ENCODE results near the gene SEM1. TPM values are rescaled to one million over a fixed set of nuclear protein-coding genes. Genes with fewer than 3 reads are reported as not detected.
"Not testable (repeated sequence)": the region's sequence is repeated elsewhere in the genome, so short reads cannot be mapped to it uniquely, and the experiment has no call there.

Gene SEM1
- total RNA-seq, 6 experiments from 2014 or later, result 35.0 to 87.7 (median 45.9) TPM

GRCh38 chr7:96700516-96700915 is 9.1 kb downstream of the SEM1 start:
- no peak overlapping the region for H3K4me3 Mint-ChIP-seq
- H3K27me3 Mint-ChIP-seq (ENCODE audit: insufficient read depth), result no peaks in the 10 kb centered on the region
- H3K36me3 Mint-ChIP-seq (ENCODE audit: low read depth), result peaks cover 7% of the 10 kb centered on the region
- H3K27ac Mint-ChIP-seq, result no peak overlapping the region
- TF ChIP-seq, protein P1, sequence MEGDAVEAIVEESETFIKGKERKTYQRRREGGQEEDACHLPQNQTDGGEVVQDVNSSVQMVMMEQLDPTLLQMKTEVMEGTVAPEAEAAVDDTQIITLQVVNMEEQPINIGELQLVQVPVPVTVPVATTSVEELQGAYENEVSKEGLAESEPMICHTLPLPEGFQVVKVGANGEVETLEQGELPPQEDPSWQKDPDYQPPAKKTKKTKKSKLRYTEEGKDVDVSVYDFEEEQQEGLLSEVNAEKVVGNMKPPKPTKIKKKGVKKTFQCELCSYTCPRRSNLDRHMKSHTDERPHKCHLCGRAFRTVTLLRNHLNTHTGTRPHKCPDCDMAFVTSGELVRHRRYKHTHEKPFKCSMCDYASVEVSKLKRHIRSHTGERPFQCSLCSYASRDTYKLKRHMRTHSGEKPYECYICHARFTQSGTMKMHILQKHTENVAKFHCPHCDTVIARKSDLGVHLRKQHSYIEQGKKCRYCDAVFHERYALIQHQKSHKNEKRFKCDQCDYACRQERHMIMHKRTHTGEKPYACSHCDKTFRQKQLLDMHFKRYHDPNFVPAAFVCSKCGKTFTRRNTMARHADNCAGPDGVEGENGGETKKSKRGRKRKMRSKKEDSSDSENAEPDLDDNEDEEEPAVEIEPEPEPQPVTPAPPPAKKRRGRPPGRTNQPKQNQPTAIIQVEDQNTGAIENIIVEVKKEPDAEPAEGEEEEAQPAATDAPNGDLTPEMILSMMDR (IDR thresholded peaks at IDR 0.05), result no peak
- H3K4me1 Mint-ChIP-seq (ENCODE audit: low read depth), result peaks cover 14% of the 10 kb centered on the region
- no peaks in the 10 kb centered on the region for H3K9me3 Mint-ChIP-seq
- DNase-seq, result no peak

DNA sequence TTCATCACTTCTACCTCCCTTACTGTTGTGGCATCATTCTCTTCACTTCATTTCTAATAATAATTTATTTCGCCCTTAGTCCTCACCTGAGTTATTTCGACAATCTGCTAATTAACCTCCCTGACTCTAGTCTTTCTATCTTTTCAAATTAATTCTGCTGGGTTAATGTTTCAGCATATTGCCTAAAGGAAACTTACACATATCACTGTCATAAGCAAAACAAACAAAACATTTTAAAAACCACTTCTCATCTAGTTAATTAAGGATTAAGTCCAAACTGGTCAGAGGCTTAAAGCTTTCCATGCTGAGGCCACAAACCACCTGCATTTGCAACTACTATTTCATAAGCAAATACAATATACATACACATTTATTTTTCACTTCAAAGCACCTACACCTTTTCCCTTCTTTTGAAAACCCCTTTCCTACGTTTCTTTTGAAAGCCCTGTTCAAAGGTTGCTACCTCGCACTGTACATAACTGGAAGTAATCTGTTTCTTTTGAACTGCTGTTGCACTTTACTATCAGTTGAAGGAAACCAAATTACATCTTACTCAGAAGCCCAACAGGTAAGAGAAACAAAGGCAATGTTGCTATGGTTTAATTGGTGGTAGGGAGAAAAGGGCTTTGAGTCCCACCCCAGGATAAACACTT is 10.3 kb downstream of the SEM1 start:
- TF ChIP-seq, protein P1 (IDR thresholded peaks at IDR 0.05), result no peak
- H3K36me3 Mint-ChIP-seq (ENCODE audit: low read depth), result peaks cover 9% of the 10 kb centered on the region
- H3K27me3 Mint-ChIP-seq (ENCODE audit: insufficient read depth), result no peaks in the 10 kb centered on the region
- DNase-seq, result no peak
- H3K4me1 Mint-ChIP-seq (ENCODE audit: low read depth), result peaks cover 20% of the 10 kb centered on the region
- no peak overlapping the region for H3K27ac Mint-ChIP-seq
- no peak overlapping the region for H3K4me3 Mint-ChIP-seq
- no peaks in the 10 kb centered on the region for H3K9me3 Mint-ChIP-seq

GRCh38 chr7:96698449-96698848 is 11.2 kb downstream of the SEM1 start:
- H3K27ac Mint-ChIP-seq, H3K9me3 Mint-ChIP-seq: not testable (repeated sequence)

GRCh38 chr7:96697822-96698221 is 11.8 kb downstream of the SEM1 start:
- DNase-seq, result no peak
- no peaks in the 10 kb centered on the region for H3K9me3 Mint-ChIP-seq

More at GRCh38 chr7:96698449-96698848, 11.2 kb downstream of the SEM1 start:
- H3K36me3 Mint-ChIP-seq (ENCODE audit: low read depth), result peaks cover 14% of the 10 kb centered on the region
- H3K4me1 Mint-ChIP-seq (ENCODE audit: low read depth), result peaks cover 20% of the 10 kb centered on the region
- H3K4me3 Mint-ChIP-seq; DNase-seq; H3K27me3 Mint-ChIP-seq (ENCODE audit: insufficient read depth): not testable (repeated sequence)

DNA sequence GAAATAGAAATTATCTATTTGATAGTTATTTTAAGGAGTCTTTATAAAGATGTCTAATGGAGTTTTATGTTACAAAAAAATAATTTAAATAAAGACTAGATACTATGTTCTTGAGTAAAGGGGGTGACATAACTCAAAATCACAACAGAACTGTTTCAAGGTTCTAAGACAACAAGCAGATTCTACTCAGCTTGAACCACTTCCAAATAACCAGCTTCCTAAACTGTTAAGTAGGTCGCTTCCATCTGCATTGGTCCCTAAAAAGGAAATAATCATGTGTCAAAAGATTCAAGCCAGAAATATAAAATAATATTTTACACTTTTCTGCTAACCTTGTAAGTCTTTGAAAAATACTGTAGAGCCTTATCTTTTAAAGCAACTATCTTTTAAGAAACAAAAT is 14.1 kb downstream of the SEM1 start:
- Mint-ChIP-seq H3K36me3 (ENCODE audit: low read depth) (peaks cover 7% of the 10 kb centered on the region; the same call in 1 of the 2 replicates), H3K27ac (no peak overlapping the region), H3K4me3 (no peak overlapping the region), H3K4me1 (ENCODE audit: low read depth) (peaks cover 12% of the 10 kb centered on the region; the same call in 1 of the 2 replicates), H3K9me3 (no peaks in the 10 kb centered on the region), H3K27me3 (ENCODE audit: insufficient read depth) (no peaks in the 10 kb centered on the region)
- DNase-seq, result no peak
- TF ChIP-seq, protein P1 (IDR thresholded peaks at IDR 0.05), result no peak

More at GRCh38 chr7:96697822-96698221, 11.8 kb downstream of the SEM1 start:
- Mint-ChIP-seq H3K27ac (no peak overlapping the region), H3K36me3 (ENCODE audit: low read depth) (peaks cover 14% of the 10 kb centered on the region), H3K27me3 (ENCODE audit: insufficient read depth) (no peaks in the 10 kb centered on the region), H3K4me3 (no peak overlapping the region), H3K4me1 (ENCODE audit: low read depth) (peaks cover 20% of the 10 kb centered on the region)
- TF ChIP-seq, protein P1 (IDR thresholded peaks at IDR 0.05), result no peak

DNA sequence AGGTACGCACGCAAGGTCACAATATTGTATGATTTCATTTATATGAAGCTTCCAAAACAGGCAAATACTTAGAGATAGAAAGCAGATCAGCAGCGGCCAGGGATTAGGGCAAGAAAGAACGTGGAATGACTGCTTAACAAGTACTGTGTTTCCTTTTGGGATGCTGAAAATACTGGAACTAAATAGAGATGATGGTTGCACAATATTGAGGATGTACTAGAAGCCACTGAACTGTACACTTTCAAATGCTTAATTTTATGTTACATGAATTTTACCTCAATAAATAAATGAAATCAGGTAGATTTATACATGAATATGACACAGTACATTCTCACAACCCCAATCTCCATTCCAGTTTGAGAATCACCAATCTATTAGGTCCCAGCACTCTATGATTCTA is 15.6 kb downstream of the SEM1 start:
- no peaks in the 10 kb centered on the region for H3K9me3 Mint-ChIP-seq
- H3K4me1 Mint-ChIP-seq (ENCODE audit: low read depth), result peaks cover 8% of the 10 kb centered on the region; the same call in 1 of the 2 replicates
- H3K4me3 Mint-ChIP-seq, result no peak overlapping the region
- TF ChIP-seq, protein P1 (IDR thresholded peaks at IDR 0.05), result no peak
- peaks cover 7% of the 10 kb centered on the region; the same call in 1 of the 2 replicates for H3K36me3 Mint-ChIP-seq (ENCODE audit: low read depth)
- H3K27me3 Mint-ChIP-seq (ENCODE audit: insufficient read depth), result no peaks in the 10 kb centered on the region; the same call in 1 of the 2 replicates
- no peak overlapping the region for H3K27ac Mint-ChIP-seq
- no peak for DNase-seq

All from HFFc6 (cell line).